Measurements from ENCODE around the gene SEC22C. TPM values are rescaled to one million over a fixed set of nuclear protein-coding genes. Genes with fewer than 3 reads are reported as not detected.

The SEC22C gene
- total and polyA plus RNA-seq, 2 of the 4 experiments (the other 2 are of a cell fraction), result 24.0 to 43.9 TPM

DNA sequence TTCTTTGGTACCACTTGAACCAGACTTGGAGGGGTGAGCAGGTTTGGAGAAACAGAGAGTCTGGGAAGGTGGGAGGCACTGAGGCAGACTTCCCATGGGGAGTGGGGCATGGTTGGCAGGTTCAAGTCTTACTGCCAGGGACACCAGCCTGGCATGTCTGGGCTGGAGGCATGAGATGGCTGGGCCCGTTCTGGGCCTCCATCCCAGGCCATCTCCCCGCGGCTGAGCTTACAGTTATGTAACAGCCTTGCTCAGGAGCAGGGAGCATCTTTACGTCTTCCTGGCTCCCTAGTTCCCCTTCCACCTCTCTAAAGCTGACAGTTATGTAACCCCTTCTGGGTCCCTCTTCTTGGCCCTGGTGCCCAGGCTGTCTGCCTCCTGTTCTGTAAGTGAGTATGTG is 66.9 kb downstream of the SEC22C start:
- H3K27ac ChIP-seq (ENCODE audit: insufficient read depth, low read length), result no peak overlapping the region

More for the DNA sequence above, 66.9 kb downstream of the SEC22C start:
- TF ChIP-seq, protein P1, sequence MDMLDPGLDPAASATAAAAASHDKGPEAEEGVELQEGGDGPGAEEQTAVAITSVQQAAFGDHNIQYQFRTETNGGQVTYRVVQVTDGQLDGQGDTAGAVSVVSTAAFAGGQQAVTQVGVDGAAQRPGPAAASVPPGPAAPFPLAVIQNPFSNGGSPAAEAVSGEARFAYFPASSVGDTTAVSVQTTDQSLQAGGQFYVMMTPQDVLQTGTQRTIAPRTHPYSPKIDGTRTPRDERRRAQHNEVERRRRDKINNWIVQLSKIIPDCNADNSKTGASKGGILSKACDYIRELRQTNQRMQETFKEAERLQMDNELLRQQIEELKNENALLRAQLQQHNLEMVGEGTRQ (IDR thresholded peaks at IDR 0.05; ENCODE audit: low read depth, low read length), result no peak
- TF ChIP-seq CEBPB (IDR thresholded peaks at IDR 0.05; ENCODE audit: low read depth, low read length) (no peak), MAZ (IDR thresholded peaks at IDR 0.05; ENCODE audit: borderline replicate concordance, low read depth, low read length) (no peak), NFE2L2 (IDR thresholded peaks at IDR 0.05; ENCODE audit: low read depth, low read length) (no peak), MXI1 (IDR thresholded peaks at IDR 0.05; ENCODE audit: borderline replicate concordance, low read depth, low read length) (no peak), RFX5 (IDR thresholded peaks at IDR 0.05; ENCODE audit: low read depth, low read length) (no peak), MAFK (IDR thresholded peaks at IDR 0.05; ENCODE audit: low read depth, low read length) (no peak)
- in situ Hi-C loops (cut with MboI; ENCODE audit: low sequenced_read_pairs) (no loop called here), dilution Hi-C loops (cut with HindIII; ENCODE audit: low sequenced_read_pairs, unreplicated experiment) (no loop called here), intact Hi-C loops (cut with micrococcal nuclease) (loop anchor here (1.0 kb wide), 1 partner anchor 11 kb away; no protein-coding TSS in a partner anchor)
- no peaks in the 10 kb centered on the region for H3K9me3 ChIP-seq (ENCODE audit: control insufficient read depth, insufficient read depth, low read length)
- H2AFZ ChIP-seq (replicated peaks; ENCODE audit: low read length, poor library complexity), result no peak overlapping the region
- H3K23ac ChIP-seq (ENCODE audit: low read depth, low read length), result no peak overlapping the region
- no peak overlapping the region for H2AK9ac ChIP-seq (replicated peaks; ENCODE audit: low read depth, low read length, poor library complexity)
- BruUV-seq (replicated peaks), result no TSS peak
- DNase-seq, result no peak
- H3K56ac ChIP-seq (ENCODE audit: extremely low read depth, insufficient read depth, low read length), result no peak overlapping the region
- H3K36me3 ChIP-seq (ENCODE audit: control insufficient read depth, insufficient read depth, low read length), result no peaks in the 10 kb centered on the region
- no peak for ATAC-seq (ENCODE audit: low read depth)
- H2BK15ac ChIP-seq (ENCODE audit: low read depth, low read length), result no peak overlapping the region
- no peak overlapping the region for H3K14ac ChIP-seq (replicated peaks; ENCODE audit: low read depth, low read length)
- no peak overlapping the region for H3K9ac ChIP-seq (ENCODE audit: low read depth, low read length)
- no peaks in the 10 kb centered on the region for H4K20me1 ChIP-seq (ENCODE audit: insufficient read depth, low read length)
- H4K5ac ChIP-seq (ENCODE audit: low read depth, low read length), result no peak overlapping the region
- H4K91ac ChIP-seq (ENCODE audit: insufficient read depth, low read depth, low read length), result no peak overlapping the region
- no peak overlapping the region for H4K8ac ChIP-seq (ENCODE audit: low read depth in 2 of 2, low read length in 2 of 2)
- H3K4me1 ChIP-seq (ENCODE audit: control insufficient read depth, insufficient read depth, low read length), result no peaks in the 10 kb centered on the region
- H3K4ac ChIP-seq (ENCODE audit: low read depth, low read length), result no peak overlapping the region
- H2BK20ac ChIP-seq (ENCODE audit: low read depth, low read length), result no peak overlapping the region
- no peaks in the 10 kb centered on the region for H3K9me1 ChIP-seq (ENCODE audit: insufficient read depth, low read length)
- H2BK120ac ChIP-seq (ENCODE audit: low read depth, low read length), result no peak overlapping the region
- H3K4me3 ChIP-seq (ENCODE audit: insufficient read depth, low read depth, low read length), result no peak overlapping the region
- no peak overlapping the region for H3K4me2 ChIP-seq (ENCODE audit: low read depth, low read length)
- no peak overlapping the region for H3K18ac ChIP-seq (ENCODE audit: low read depth, low read length)
- no CpG with 5 or more reads among the region's 4 CpGs for WGBS, 2 experiments (ENCODE audit: extremely low coverage in 2 of 2, insufficient read length in 1 of 2)
- POLR2A ChIA-PET (ENCODE audit: unreplicated experiment), result no interaction called here
- CTCF ChIA-PET, result no interaction called here
- H3K79me1 ChIP-seq (ENCODE audit: low read depth in 1 of 2, low read length in 2 of 2), result no peaks in the 10 kb centered on the region
- no peak overlapping the region for H2BK5ac ChIP-seq (ENCODE audit: low read depth, low read length, poor library complexity, severe bottlenecking)
- peaks cover 10% of the 10 kb centered on the region for H3K27me3 ChIP-seq (ENCODE audit: control insufficient read depth, insufficient read depth, low read length)
- H2AK5ac ChIP-seq (ENCODE audit: low read depth, low read length), result no peak overlapping the region

All from IMR-90 (cell line).